ENCODE data around the gene CORO2B.

GRCh38 chr15:68617777-68618176, 39.0 kb downstream of the CORO2B start:
- TF ChIP-seq CTCF (IDR thresholded peaks at IDR 0.05), result no peak
- TF ChIP-seq POLR2A (IDR thresholded peaks at IDR 0.05), result no peak
- TF ChIP-seq EP300 (IDR thresholded peaks at IDR 0.05), result no peak

Data from ovary (tissue), 3 donors.